IMR-90 (cell line): ENCODE measurements around the gene PNMA1. TPM values are rescaled to one million over a fixed set of nuclear protein-coding genes. Genes with fewer than 3 reads are reported as not detected.

ENCODE experiments used
- ATAC-seq: fragments of 200-7000 bp; cut with Tn5 transposase; 2 replicates; pipeline ENCODE4 v1.9.1; 2020; ENCODE audit warnings: low read depth, mild to moderate bottlenecking, moderate library complexity
- BruUV-seq: library from RNA; stranded (reverse); fragments of 400-500 nt; replicated peaks from 2 replicates; lab custom pipeline; 2021; lab: Mats Ljungman, UMichigan
- CTCF ChIA-PET: fragments of 300-600 bp; formaldehyde crosslinking; extraction: SDS; loops from one replicate; lab custom pipeline; 2021; ENCODE audit warnings: antibody characterized with exemption; lab: Yijun Ruan, JAX
- POLR2A ChIA-PET: fragments of 300-600 bp; sonication (Branson Sonifier 250); formaldehyde crosslinking; loops from one replicate; lab custom pipeline; 2022; ENCODE audit warnings: antibody characterized with exemption; ENCODE audit not compliant: unreplicated experiment; lab: Charles Lee
- DNase-seq: peaks from one replicate; pipeline ENCODE4 v3.0.0; 2013
- H2AFZ ChIP-seq: replicated peaks from 2 replicates; pipeline ENCODE3; 2013; ENCODE audit warnings: low read length, mild to moderate bottlenecking; ENCODE audit not compliant: poor library complexity
- H2AK5ac ChIP-seq: 2 replicates; pipeline ENCODE4 v1.6.1; 2013; ENCODE audit warnings: low read depth, low read length, inconsistent platforms
- H2AK9ac ChIP-seq: replicated peaks from 2 replicates; pipeline ENCODE3; 2013; ENCODE audit warnings: mild to moderate bottlenecking, low read depth, low read length, moderate library complexity; ENCODE audit not compliant: poor library complexity
- H2BK120ac ChIP-seq: 2 replicates; pipeline ENCODE4 v1.6.1; 2013; ENCODE audit warnings: low read depth, low read length, inconsistent platforms
- H2BK15ac ChIP-seq: 3 replicates; pipeline ENCODE4 v1.6.1; 2013; ENCODE audit warnings: low read depth, low read length, inconsistent platforms
- H2BK20ac ChIP-seq: 2 replicates; pipeline ENCODE4 v1.6.1; 2013; ENCODE audit warnings: low read depth, mild to moderate bottlenecking, inconsistent platforms, low read length, moderate library complexity
- H2BK5ac ChIP-seq: 2 replicates; pipeline ENCODE4 v1.6.1; 2013; ENCODE audit warnings: mild to moderate bottlenecking, low read depth, low read length, inconsistent platforms; ENCODE audit not compliant: poor library complexity, severe bottlenecking
- H3K14ac ChIP-seq: replicated peaks from 2 replicates; pipeline ENCODE4 v1.6.1; 2013; ENCODE audit warnings: low read depth, low read length, inconsistent platforms
- H3K18ac ChIP-seq: 2 replicates; pipeline ENCODE4 v1.6.1; 2013; ENCODE audit warnings: low read depth, low read length, control low read depth
- H3K23ac ChIP-seq: 2 replicates; pipeline ENCODE4 v1.6.1; 2013; ENCODE audit warnings: low read depth, low read length, inconsistent platforms
- H3K27ac ChIP-seq: 2 replicates; pipeline ENCODE4 v1.5.1; 2013; ENCODE audit warnings: mild to moderate bottlenecking, control low read depth, low read length; ENCODE audit not compliant: insufficient read depth
- H3K27me3 ChIP-seq: 2 replicates; pipeline ENCODE4 v1.6.1; 2013; ENCODE audit warnings: low read length; ENCODE audit not compliant: control insufficient read depth, insufficient read depth
- H3K36me3 ChIP-seq: 2 replicates; pipeline ENCODE4 v1.6.1; 2013; ENCODE audit warnings: low read length, mixed read lengths; ENCODE audit not compliant: control insufficient read depth, insufficient read depth
- H3K4ac ChIP-seq: 2 replicates; pipeline ENCODE4 v1.6.1; 2013; ENCODE audit warnings: low read depth, low read length, inconsistent platforms
- H3K4me1 ChIP-seq: 2 replicates; pipeline ENCODE4 v1.6.1; 2013; ENCODE audit warnings: low read length, mixed read lengths; ENCODE audit not compliant: control insufficient read depth, insufficient read depth
- H3K4me2 ChIP-seq: 2 replicates; pipeline ENCODE4 v1.6.1; 2013; ENCODE audit warnings: low read depth, mild to moderate bottlenecking, control low read depth, low read length, moderate library complexity
- H3K4me3 ChIP-seq: 2 replicates; pipeline ENCODE4 v1.5.1; 2013; ENCODE audit warnings: low read depth, mild to moderate bottlenecking, control low read depth, low read length, moderate library complexity; ENCODE audit not compliant: insufficient read depth
- H3K56ac ChIP-seq: 2 replicates; pipeline ENCODE4 v1.6.1; 2013; ENCODE audit warnings: low read length, inconsistent platforms; ENCODE audit not compliant: insufficient read depth; ENCODE audit errors: extremely low read depth
- H3K79me1 ChIP-seq, 2 experiments: 2 replicates each; pipeline ENCODE4 v1.6.1; 2013; ENCODE audit warnings: low read length in 2 of 2, inconsistent platforms in 1 of 2, low read depth in 1 of 2
- H3K9ac ChIP-seq: 2 replicates; pipeline ENCODE4 v1.6.1; 2013; ENCODE audit warnings: low read depth, low read length, control low read depth
- H3K9me1 ChIP-seq: 2 replicates; pipeline ENCODE4 v1.6.1; 2013; ENCODE audit warnings: low read length, inconsistent platforms; ENCODE audit not compliant: insufficient read depth
- H3K9me3 ChIP-seq: 2 replicates; pipeline ENCODE4 v1.6.1; 2013; ENCODE audit warnings: low read length; ENCODE audit not compliant: control insufficient read depth, insufficient read depth
- H4K20me1 ChIP-seq: 2 replicates; pipeline ENCODE4 v1.6.1; 2013; ENCODE audit warnings: low read length, inconsistent platforms; ENCODE audit not compliant: insufficient read depth
- H4K5ac ChIP-seq: 2 replicates; pipeline ENCODE4 v1.6.1; 2013; ENCODE audit warnings: mild to moderate bottlenecking, low read depth, low read length, control low read depth
- H4K8ac ChIP-seq, 2 experiments: 2 replicates each; pipeline ENCODE4 v1.6.1; 2013; ENCODE audit warnings: low read depth in 2 of 2, low read length in 2 of 2, control low read depth in 1 of 2, inconsistent platforms in 1 of 2
- H4K91ac ChIP-seq: 2 replicates; pipeline ENCODE4 v1.6.1; 2013; ENCODE audit warnings: low read depth, low read length, inconsistent platforms; ENCODE audit not compliant: insufficient read depth
- CHD1 ChIP-seq: IDR thresholded peaks from 2 replicates; pipeline ENCODE4 v1.6.1; 2012; ENCODE audit warnings: low read depth, low read length, improper control_type of control experiment
- CTCF ChIP-seq: conservative IDR thresholded peaks from 2 replicates; pipeline ENCODE4 v1.5.1; 2012; ENCODE audit warnings: mild to moderate bottlenecking, low read depth, low read length, improper control_type of control experiment
- MAZ ChIP-seq: IDR thresholded peaks from 2 replicates; pipeline ENCODE4 v1.6.1; 2012; ENCODE audit warnings: low read depth, mild to moderate bottlenecking, low read length, improper control_type of control experiment, moderate library complexity, borderline replicate concordance
- NFE2L2 ChIP-seq: fragments of 150-350 bp; IDR thresholded peaks from 2 replicates; pipeline ENCODE4 v1.6.1; 2016; ENCODE audit warnings: low read depth, mild to moderate bottlenecking, low read length
- POLR2A ChIP-seq: IDR thresholded peaks from 2 replicates; pipeline ENCODE4 v1.6.1; 2012; ENCODE audit warnings: mild to moderate bottlenecking, low read depth, low read length
- RAD21 ChIP-seq: IDR thresholded peaks from 2 replicates; pipeline ENCODE4 v1.6.1; 2012; ENCODE audit warnings: low read length, improper control_type of control experiment
- WGBS, 2 experiments: methylation state at CpG; one replicate each; pipeline versions ENCODE4 v1.1.5 to v1.1.7; 2013; ENCODE audit warnings: missing lambda C conversion rate in 2 of 2; ENCODE audit not compliant: insufficient read length in 1 of 2; ENCODE audit errors: extremely low coverage in 2 of 2; 5-methylcytosine and 5-hydroxymethylcytosine counted together
- dilution Hi-C: fragments of 300-500 bp; cut with HindIII; formaldehyde crosslinking; loops from one replicate; pipeline ENCODE4 v1.14.3; 2018; ENCODE audit warnings: low sequenced_read_pairs; ENCODE audit not compliant: unreplicated experiment
- in situ Hi-C: fragments of 300-500 bp; cut with MboI; formaldehyde crosslinking; loops from 3 replicates; pipeline ENCODE4 v1.14.3; 2019; ENCODE audit warnings: low sequenced_read_pairs, inconsistent platforms, mixed read lengths
- intact Hi-C: fragments of 100-400 bp; cut with micrococcal nuclease; formaldehyde crosslinking; loops from 2 replicates; pipeline ENCODE4 v1.10.0; 2022
- polyA plus RNA-seq, 3 experiments: library from polyadenylated mRNA; depleted of rRNA; stranded (reverse); fragments of >200 nt; gene quantifications; 2 replicates each; pipeline ENCODE4 v1.2.3, GENCODE V29; 2012; ENCODE audit warnings: low replicate concordance in 1 of 3
- total RNA-seq: library from RNA; depleted of rRNA; stranded (reverse); fragments of >200 nt; gene quantifications from 2 replicates; pipeline ENCODE4 v1.2.3, GENCODE V29; 2012

Gene PNMA1
- total and polyA plus RNA-seq, 2 of the 4 experiments (the other 2 are of a cell fraction) = 6.5 to 28.2 TPM

GRCh38 chr14:73728717-73729330 is 14.6 kb upstream of the PNMA1 start (continued):
- no peak for TF ChIP-seq NFE2L2
- peak; percentile 82 for TF ChIP-seq RAD21
- no peak for TF ChIP-seq POLR2A

GRCh38 chr14:73727166-73727565 is 13.0 kb upstream of the PNMA1 start:
- WGBS, 2 experiments = 100% methylated on average over 1 of the region's 7 CpGs; no CpG with 5 or more reads in 1 of the 2 experiments

More at GRCh38 chr14:73727166-73727565, 13.0 kb upstream of the PNMA1 start:
- ChIA-PET POLR2A (no interaction called here), CTCF (no interaction called here)
- Histone ChIP-seq H3K79me1 (peaks cover 24 to 76% of the 10 kb centered on the region in 2 experiments), H3K9me3 (no peaks in the 10 kb centered on the region), H2AK5ac (no peak overlapping the region), H3K9ac (no peak overlapping the region), H2BK20ac (no peak overlapping the region), H4K91ac (no peak overlapping the region), H4K8ac (no peak overlapping the region), H3K18ac (no peak overlapping the region), H3K4ac (no peak overlapping the region), H3K14ac (no peak overlapping the region), H2BK15ac (no peak overlapping the region), H3K4me3 (no peak overlapping the region), H3K27me3 (no peaks in the 10 kb centered on the region), H4K20me1 (peaks cover 39% of the 10 kb centered on the region), H2BK120ac (no peak overlapping the region), H3K9me1 (0 out of 2 replicates have a peak, but pooled peaks cover 4% of the 10 kb centered on the region), H4K5ac (no peak overlapping the region), H2BK5ac (no peak overlapping the region), H3K27ac (0 out of 2 replicates have a peak overlapping the region, but pooled peaks have one; percentile 59), H3K4me1 (peaks cover 36% of the 10 kb centered on the region), H3K56ac (no peak overlapping the region), H3K36me3 (peaks cover 60% of the 10 kb centered on the region), H2AK9ac (peak overlapping the region; percentile 9), H2AFZ (no peak overlapping the region), H3K4me2 (no peak overlapping the region), H3K23ac (no peak overlapping the region)
- dilution Hi-C loops = no loop called here
- TF ChIP-seq POLR2A = no peak
- TF ChIP-seq MAZ = no peak
- TF ChIP-seq CHD1 = no peak
- TF ChIP-seq CTCF = no peak
- BruUV-seq = no TSS peak
- intact Hi-C loops = loop anchor here (5.0 to 10.0 kb wide), 2 partner anchors 138 to 310 kb away; no protein-coding TSS in a partner anchor
- no peak for DNase-seq
- ATAC-seq = no peak
- in situ Hi-C loops = no loop called here
